IMR-90 (cell line): ENCODE results near the gene LIN37. TPM values are rescaled to one million over a fixed set of nuclear protein-coding genes. Genes with fewer than 3 reads are reported as not detected.

Experiments
- RCOR1 ChIP-seq: IDR thresholded peaks from 2 replicates; pipeline ENCODE4 v1.6.1; 2012; ENCODE audit warnings: mild to moderate bottlenecking, low read length, improper control_type of control experiment; ENCODE audit not compliant: insufficient replicate concordance
- USF2 ChIP-seq: fragments of 150-350 bp; IDR thresholded peaks from 2 replicates; pipeline ENCODE4 v1.6.1; 2017; ENCODE audit warnings: mild to moderate bottlenecking, antibody characterized with exemption, low read length, low read depth
- polyA plus RNA-seq, 3 experiments: library from polyadenylated mRNA; depleted of rRNA; stranded (reverse); fragments of >200 nt; gene quantifications; 2 replicates each; pipeline ENCODE4 v1.2.3, GENCODE V29; 2012; ENCODE audit warnings: low replicate concordance in 1 of 3
- total RNA-seq: library from RNA; depleted of rRNA; stranded (reverse); fragments of >200 nt; gene quantifications from 2 replicates; pipeline ENCODE4 v1.2.3, GENCODE V29; 2012

Gene LIN37
- total and polyA plus RNA-seq, 2 of the 4 experiments (the other 2 are of a cell fraction): 12.7 to 23.1 TPM

GRCh38 chr19:35775298-35776101 lies 27.1 kb downstream of the LIN37 start, which contains the start of gene ARHGAP33 (continued):
- TF ChIP-seq USF2 (peak; percentile 9; the same call in 1 of the 2 replicates), RCOR1 (no peak)
